Erythroblast (primary cell): ENCODE measurements around the gene GNB5.

Source experiments
- GATA1 ChIP-seq: IDR thresholded peaks from 2 replicates; pipeline ENCODE4 v1.6.1; 2011; ENCODE audit warnings: low read depth, mild to moderate bottlenecking, control low read depth, low read length, moderate library complexity
- POLR2A ChIP-seq: IDR thresholded peaks from 2 replicates; pipeline ENCODE4 v1.6.1; 2011; ENCODE audit warnings: mild to moderate bottlenecking, low read length

DNA sequence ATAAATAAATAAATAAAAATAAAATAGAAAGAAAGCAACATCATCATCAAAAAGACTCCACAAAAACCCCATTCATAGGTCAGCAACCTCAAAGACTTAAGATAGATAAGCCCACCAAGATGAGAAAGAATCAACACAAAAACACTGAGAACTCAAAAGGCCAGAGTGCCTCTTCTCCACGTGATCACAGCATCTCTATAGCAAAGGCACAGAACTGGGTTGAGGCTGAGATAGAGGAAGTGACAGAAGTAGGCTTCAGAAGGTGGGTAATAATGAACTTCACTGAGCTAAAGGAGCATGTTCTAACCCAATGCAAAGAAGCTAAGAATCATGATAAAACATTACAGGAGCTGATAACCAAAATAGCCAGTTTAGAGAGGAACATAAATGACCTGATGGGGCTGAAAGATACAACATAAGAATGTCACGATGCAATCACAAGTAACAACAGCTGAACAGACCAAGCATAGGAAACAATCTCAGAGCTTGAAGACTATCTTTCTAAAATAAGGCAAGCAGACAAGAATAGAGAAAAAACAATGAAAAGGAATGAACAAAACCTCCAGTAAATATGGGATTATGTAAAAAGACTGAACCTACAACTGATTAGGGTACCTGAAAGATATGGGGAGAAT lies 26.4 kb downstream of the GNB5 start:
- TF ChIP-seq POLR2A (no peak), GATA1 (no peak)
